HCT116 (cell line): ENCODE measurements around the gene GID4. TPM values are rescaled to one million over a fixed set of nuclear protein-coding genes. Genes with fewer than 3 reads are reported as not detected.

Experiments
- ATAC-seq: fragments of 200-7000 bp; cut with Tn5 transposase; 2 replicates; pipeline ENCODE4 v1.9.1; 2020; ENCODE audit warnings: mild to moderate bottlenecking, moderate library complexity
- BruUV-seq: library from RNA; stranded (reverse); fragments of 400-500 nt; replicated peaks from 2 replicates; lab custom pipeline; 2021; lab: Mats Ljungman, UMichigan
- CTCF ChIA-PET: fragments of 300-600 bp; sonication (Branson Sonifier 250); formaldehyde crosslinking; loops from one replicate; lab custom pipeline; 2021; ENCODE audit warnings: antibody characterized with exemption; lab: Charles Lee
- POLR2A ChIA-PET: fragments of 300-600, 350-600 bp; sonication (Branson Sonifier 250); formaldehyde crosslinking; loops from one replicate; lab custom pipeline; 2021; ENCODE audit warnings: antibody characterized with exemption; lab: Charles Lee
- RAD21 ChIA-PET, 2 experiments: fragments of 300-600 bp; sonication (Branson Sonifier 250); formaldehyde crosslinking; loops; one replicate each; lab custom pipeline; 2023; ENCODE audit warnings: low total read pairs in 2 of 2; ENCODE audit not compliant: uncharacterized antibody in 2 of 2, unreplicated experiment in 2 of 2, low non-redundant PET in 1 of 2; lab: Charles Lee
- DNase-seq: peaks from one replicate; pipeline ENCODE4 v3.0.0-alpha.2; 2010; ENCODE audit warnings: low read depth, low spot score
- H2AFZ ChIP-seq: fragments of 200-600 bp; shearing (Covaris generic), sonication (generic); 2 replicates; pipeline ENCODE4 v1.6.1; 2017; ENCODE audit warnings: low read depth, mixed run types, mixed read lengths, antibody characterized with exemption, low read length; ENCODE audit not compliant: poor library complexity, severe bottlenecking
- H3K27ac ChIP-seq: 2 replicates; pipeline ENCODE4 v1.5.1; 2012; ENCODE audit warnings: low read depth, low read length
- H3K27me3 ChIP-seq: fragments of 200-600 bp; sonication (generic); 2 replicates; pipeline ENCODE4 v1.6.1; 2016; ENCODE audit warnings: mixed run types, low read length, mixed read lengths; ENCODE audit not compliant: insufficient read depth
- H3K36me3 ChIP-seq, 2 experiments: fragments of 200-500 bp in 1 of 2; fragments of 200-600 bp in 1 of 2; sonication (Bioruptor generic) in 1 of 2; sonication (generic) in 1 of 2; 2 replicates each; pipeline versions ENCODE4 v1.5.1 to v1.6.1; 2014 to 2016; ENCODE audit warnings: low read length in 2 of 2, inconsistent platforms in 1 of 2, mixed read lengths in 1 of 2, mixed run types in 1 of 2; ENCODE audit not compliant: insufficient read depth in 2 of 2, control insufficient read depth in 1 of 2
- H3K4me1 ChIP-seq, 2 experiments: fragments of 200-600 bp in 1 of 2; sonication (generic) in 1 of 2; 2 replicates each; pipeline versions ENCODE4 v1.5.1 to v1.6.1; 2012 to 2017; ENCODE audit warnings: low read length in 2 of 2, inconsistent platforms in 1 of 2, mild to moderate bottlenecking in 1 of 2, mixed read lengths in 1 of 2, mixed run types in 1 of 2, moderate library complexity in 1 of 2; ENCODE audit not compliant: insufficient read depth in 2 of 2, control insufficient read depth in 1 of 2
- H3K4me2 ChIP-seq: fragments of 200-600 bp; sonication (generic); 2 replicates; pipeline ENCODE4 v1.6.1; 2017; ENCODE audit warnings: mixed run types, low read length, mixed read lengths
- H3K4me3 ChIP-seq, 2 experiments: fragments of 200-600 bp in 1 of 2; sonication (generic) in 1 of 2; replicated peaks in 1 of 2; 2 replicates each; pipeline ENCODE4 v1.5.1; 2011 to 2016; ENCODE audit warnings: low read length in 2 of 2, control low read depth in 1 of 2, low read depth in 1 of 2, mild to moderate bottlenecking in 1 of 2, mixed read lengths in 1 of 2, mixed run types in 1 of 2
- H3K79me2 ChIP-seq: fragments of 200-600 bp; sonication (generic); 2 replicates; pipeline ENCODE4 v1.6.1; 2017; ENCODE audit warnings: mild to moderate bottlenecking, mixed run types, low read length, moderate library complexity, mixed read lengths; ENCODE audit not compliant: insufficient read depth
- H3K9ac ChIP-seq: fragments of 200-600 bp; sonication (generic); 2 replicates; pipeline ENCODE4 v1.6.1; 2016; ENCODE audit warnings: low read length, mixed read lengths
- H3K9me2 ChIP-seq: fragments of 200-600 bp; sonication (generic), shearing (Covaris generic); 2 replicates; pipeline ENCODE4 v1.6.1; 2017; ENCODE audit warnings: mixed run types, mild to moderate bottlenecking, moderate library complexity; ENCODE audit not compliant: insufficient read depth
- H3K9me3 ChIP-seq, 2 experiments: fragments of 200-500 bp in 1 of 2; fragments of 200-600 bp in 1 of 2; sonication (Bioruptor generic) in 1 of 2; sonication (generic) in 1 of 2; 2 replicates each; pipeline ENCODE4 v1.6.1; 2014 to 2017; ENCODE audit warnings: low read length in 2 of 2, mixed read lengths in 2 of 2, inconsistent platforms in 1 of 2, low read depth in 1 of 2, mild to moderate bottlenecking in 1 of 2, mixed run types in 1 of 2, moderate library complexity in 1 of 2; ENCODE audit not compliant: control insufficient read depth in 1 of 2, insufficient read depth in 1 of 2
- H4K20me1 ChIP-seq: fragments of 200-600 bp; sonication (generic), shearing (Covaris generic); 2 replicates; pipeline ENCODE4 v1.6.1; 2017; ENCODE audit warnings: mixed run types, mild to moderate bottlenecking, moderate library complexity; ENCODE audit not compliant: insufficient read depth
- ATF3 ChIP-seq: IDR thresholded peaks from 2 replicates; pipeline ENCODE4 v1.6.1; 2012
- CBX3 ChIP-seq: IDR thresholded peaks from 2 replicates; pipeline ENCODE4 v1.6.1; 2012; ENCODE audit warnings: low read depth
- EGR1 ChIP-seq: IDR thresholded peaks from 2 replicates; pipeline ENCODE4 v1.6.1; 2012; ENCODE audit warnings: low read depth
- ELF1 ChIP-seq: IDR thresholded peaks from 2 replicates; pipeline ENCODE4 v1.6.1; 2012; ENCODE audit warnings: low read depth, borderline replicate concordance
- EZH2 ChIP-seq: fragments of 200-600 bp; sonication (generic); IDR thresholded peaks from 2 replicates; pipeline ENCODE4 v1.6.1; 2017; ENCODE audit warnings: antibody characterized with exemption, mixed run types
- EZH2phosphoT487 ChIP-seq: fragments of 200-600 bp; IDR thresholded peaks from 2 replicates; pipeline ENCODE4 v1.6.1; 2018; ENCODE audit warnings: antibody characterized with exemption, borderline replicate concordance
- FOSL1 ChIP-seq: IDR thresholded peaks from 2 replicates; pipeline ENCODE4 v1.6.1; 2012; ENCODE audit warnings: low read depth
- JUND ChIP-seq: IDR thresholded peaks from 2 replicates; pipeline ENCODE4 v1.6.1; 2012
- SIN3A ChIP-seq: IDR thresholded peaks from 2 replicates; pipeline ENCODE4 v1.6.1; 2012; ENCODE audit warnings: low read depth
- YY1 ChIP-seq: IDR thresholded peaks from 2 replicates; pipeline ENCODE4 v1.6.1; 2011; ENCODE audit warnings: low read length, low read depth, moderate library complexity, mild to moderate bottlenecking; ENCODE audit not compliant: insufficient replicate concordance; ENCODE audit errors: extremely low read depth
- ZNF274 ChIP-seq: fragments of 200-500 bp; sonication (Bioruptor generic); IDR thresholded peaks from 2 replicates; pipeline ENCODE4 v1.6.1; 2014; ENCODE audit warnings: mild to moderate bottlenecking, low read depth, low read length, inconsistent platforms
- intact Hi-C: fragments of 100-400 bp; cut with micrococcal nuclease; formaldehyde crosslinking; loops from 2 replicates; pipeline ENCODE4 v1.10.0; 2022
- total RNA-seq: library from RNA; stranded (reverse); gene quantifications from one replicate; pipeline ENCODE4 v1.2.1, GENCODE V29; 2021; ENCODE audit not compliant: unreplicated experiment
- TF ChIP-seq, protein P1 (sequence below): IDR thresholded peaks from 2 replicates; pipeline ENCODE4 v1.6.1; 2011; ENCODE audit warnings: mild to moderate bottlenecking, low read length, moderate library complexity; ENCODE audit not compliant: insufficient replicate concordance; ENCODE audit errors: extremely low read depth
- TF ChIP-seq, protein P2 (sequence below), 3 experiments: fragments of 200-600 bp in 1 of 3; sonication (generic) in 1 of 3; IDR thresholded peaks in 2 of 3; conservative IDR thresholded peaks in 1 of 3; 2 replicates each; pipeline ENCODE4 v1.5.1; 2012 to 2017; ENCODE audit warnings: low read depth in 2 of 3, low read length in 2 of 3, antibody characterized with exemption in 1 of 3, borderline replicate concordance in 1 of 3, control low read depth in 1 of 3, mild to moderate bottlenecking in 1 of 3, mixed read lengths in 1 of 3, mixed run types in 1 of 3, moderate library complexity in 1 of 3; ENCODE audit not compliant: insufficient read depth in 1 of 3
- TF ChIP-seq, protein P3 (sequence below): IDR thresholded peaks from 2 replicates; pipeline ENCODE4 v1.6.1; 2012

The GID4 gene
- total RNA-seq, 1 experiment from 2014 or later: 10.8 TPM

DNA sequence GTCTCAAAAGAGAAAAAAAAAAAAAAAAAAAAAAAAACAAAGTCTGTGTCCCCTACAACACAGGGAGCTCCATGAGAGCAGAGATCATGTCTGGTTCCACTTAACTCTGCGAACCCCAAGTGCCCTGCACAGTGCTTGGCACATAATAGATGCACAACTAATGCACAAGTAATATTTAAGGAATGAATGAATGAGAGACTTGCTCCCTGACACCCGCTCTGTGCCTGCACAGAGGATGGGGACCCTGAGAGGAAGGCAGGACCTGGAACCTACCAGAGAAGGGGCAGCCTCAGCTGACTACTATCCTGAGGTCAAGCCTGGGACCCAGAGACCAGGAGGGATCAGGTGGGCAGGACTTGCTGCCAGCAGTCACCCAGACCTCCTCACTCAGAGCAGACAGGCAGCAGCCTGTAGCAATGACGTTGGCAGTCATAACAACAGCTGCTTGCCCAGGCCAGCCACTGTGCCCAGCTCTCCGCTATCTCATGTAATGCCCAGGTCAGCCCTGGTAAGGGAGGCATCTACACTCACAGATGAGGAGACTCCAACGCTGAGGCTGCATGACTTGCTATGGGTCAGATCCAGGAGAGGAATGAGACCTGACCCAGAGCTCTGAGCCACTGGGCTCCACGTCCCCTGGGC, 72.2 kb downstream of the GID4 start:
- H3K9me2 ChIP-seq: no peaks in the 10 kb centered on the region
- RAD21 ChIA-PET: no interaction called here
- POLR2A ChIA-PET: no interaction called here
- H3K27ac ChIP-seq: no peak overlapping the region
- H3K79me2 ChIP-seq: no peaks in the 10 kb centered on the region
- no peak overlapping the region for H3K9ac ChIP-seq
- no peak overlapping the region for H3K4me2 ChIP-seq
- intact Hi-C loops: no loop called here
- no peaks in the 10 kb centered on the region for H3K9me3 ChIP-seq
- TF ChIP-seq, protein P1, sequence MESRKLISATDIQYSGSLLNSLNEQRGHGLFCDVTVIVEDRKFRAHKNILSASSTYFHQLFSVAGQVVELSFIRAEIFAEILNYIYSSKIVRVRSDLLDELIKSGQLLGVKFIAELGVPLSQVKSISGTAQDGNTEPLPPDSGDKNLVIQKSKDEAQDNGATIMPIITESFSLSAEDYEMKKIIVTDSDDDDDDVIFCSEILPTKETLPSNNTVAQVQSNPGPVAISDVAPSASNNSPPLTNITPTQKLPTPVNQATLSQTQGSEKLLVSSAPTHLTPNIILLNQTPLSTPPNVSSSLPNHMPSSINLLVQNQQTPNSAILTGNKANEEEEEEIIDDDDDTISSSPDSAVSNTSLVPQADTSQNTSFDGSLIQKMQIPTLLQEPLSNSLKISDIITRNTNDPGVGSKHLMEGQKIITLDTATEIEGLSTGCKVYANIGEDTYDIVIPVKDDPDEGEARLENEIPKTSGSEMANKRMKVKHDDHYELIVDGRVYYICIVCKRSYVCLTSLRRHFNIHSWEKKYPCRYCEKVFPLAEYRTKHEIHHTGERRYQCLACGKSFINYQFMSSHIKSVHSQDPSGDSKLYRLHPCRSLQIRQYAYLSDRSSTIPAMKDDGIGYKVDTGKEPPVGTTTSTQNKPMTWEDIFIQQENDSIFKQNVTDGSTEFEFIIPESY: no peak
- TF ChIP-seq SIN3A: no peak
- TF ChIP-seq, protein P2, sequence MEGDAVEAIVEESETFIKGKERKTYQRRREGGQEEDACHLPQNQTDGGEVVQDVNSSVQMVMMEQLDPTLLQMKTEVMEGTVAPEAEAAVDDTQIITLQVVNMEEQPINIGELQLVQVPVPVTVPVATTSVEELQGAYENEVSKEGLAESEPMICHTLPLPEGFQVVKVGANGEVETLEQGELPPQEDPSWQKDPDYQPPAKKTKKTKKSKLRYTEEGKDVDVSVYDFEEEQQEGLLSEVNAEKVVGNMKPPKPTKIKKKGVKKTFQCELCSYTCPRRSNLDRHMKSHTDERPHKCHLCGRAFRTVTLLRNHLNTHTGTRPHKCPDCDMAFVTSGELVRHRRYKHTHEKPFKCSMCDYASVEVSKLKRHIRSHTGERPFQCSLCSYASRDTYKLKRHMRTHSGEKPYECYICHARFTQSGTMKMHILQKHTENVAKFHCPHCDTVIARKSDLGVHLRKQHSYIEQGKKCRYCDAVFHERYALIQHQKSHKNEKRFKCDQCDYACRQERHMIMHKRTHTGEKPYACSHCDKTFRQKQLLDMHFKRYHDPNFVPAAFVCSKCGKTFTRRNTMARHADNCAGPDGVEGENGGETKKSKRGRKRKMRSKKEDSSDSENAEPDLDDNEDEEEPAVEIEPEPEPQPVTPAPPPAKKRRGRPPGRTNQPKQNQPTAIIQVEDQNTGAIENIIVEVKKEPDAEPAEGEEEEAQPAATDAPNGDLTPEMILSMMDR (IDR thresholded peaks at IDR 0.05 in 2 of 3, conservative IDR thresholded peaks at IDR 0.05 in 1 of 3; ENCODE audit: borderline replicate concordance in 1 of 3, insufficient read depth in 1 of 3, low read depth in 2 of 3, low read length in 2 of 3): no peak
- TF ChIP-seq YY1: no peak
- no peak for TF ChIP-seq EGR1
- TF ChIP-seq ELF1: no peak
- TF ChIP-seq EZH2phosphoT487: no peak
- no peak for TF ChIP-seq EZH2
- TF ChIP-seq FOSL1: no peak
- TF ChIP-seq JUND: no peak
- TF ChIP-seq CBX3: no peak
- TF ChIP-seq ZNF274: no peak
- TF ChIP-seq ATF3: no peak
- TF ChIP-seq, protein P3, sequence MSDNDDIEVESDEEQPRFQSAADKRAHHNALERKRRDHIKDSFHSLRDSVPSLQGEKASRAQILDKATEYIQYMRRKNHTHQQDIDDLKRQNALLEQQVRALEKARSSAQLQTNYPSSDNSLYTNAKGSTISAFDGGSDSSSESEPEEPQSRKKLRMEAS: no peak
- H4K20me1 ChIP-seq: no peaks in the 10 kb centered on the region
- H3K4me1 ChIP-seq: no peaks in the 10 kb centered on the region
- no peaks in the 10 kb centered on the region for H3K27me3 ChIP-seq
- no peak for ATAC-seq
- CTCF ChIA-PET: no interaction called here
- H2AFZ ChIP-seq: no peak overlapping the region
- no TSS peak for BruUV-seq
- no peak overlapping the region for H3K4me3 ChIP-seq
- DNase-seq: no peak
- H3K36me3 ChIP-seq: no peaks in the 10 kb centered on the region; a peak in 1 of 4 replicates
